Loucy (cell line): ENCODE results near the gene CLMP.

Experiments
- EZH2phosphoT487 ChIP-seq: fragments of 200-600 bp; IDR thresholded peaks from 2 replicates; pipeline ENCODE4 v1.6.1; 2018; ENCODE audit warnings: antibody characterized with exemption, mild to moderate bottlenecking, moderate library complexity, borderline replicate concordance
- TF ChIP-seq, protein P1 (sequence below): fragments of 200-600 bp; sonication (generic); conservative IDR thresholded peaks from 2 replicates; pipeline ENCODE4 v1.5.1; 2014; ENCODE audit warnings: mild to moderate bottlenecking, antibody characterized with exemption, low read length

DNA sequence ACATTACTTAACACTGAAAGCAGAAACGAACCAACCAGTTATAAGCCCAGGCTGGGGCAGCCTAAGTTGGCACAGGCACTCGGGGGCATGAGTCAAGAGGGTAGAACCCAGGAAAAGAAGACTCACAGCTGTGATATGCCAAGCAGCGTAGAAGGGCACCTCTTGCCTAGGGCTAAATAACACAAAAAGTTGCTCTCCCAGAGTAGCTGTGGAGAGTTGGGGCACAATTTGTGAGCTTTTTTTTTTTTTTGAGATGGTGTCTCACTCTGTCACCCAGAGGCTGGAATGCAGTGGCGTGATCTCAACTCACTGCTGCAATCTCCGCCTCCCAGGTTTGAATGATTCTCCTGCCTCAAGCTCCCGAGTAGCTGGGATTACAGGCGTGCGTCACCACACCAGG lies 8.8 kb downstream of the CLMP start:
- TF ChIP-seq, protein P1, sequence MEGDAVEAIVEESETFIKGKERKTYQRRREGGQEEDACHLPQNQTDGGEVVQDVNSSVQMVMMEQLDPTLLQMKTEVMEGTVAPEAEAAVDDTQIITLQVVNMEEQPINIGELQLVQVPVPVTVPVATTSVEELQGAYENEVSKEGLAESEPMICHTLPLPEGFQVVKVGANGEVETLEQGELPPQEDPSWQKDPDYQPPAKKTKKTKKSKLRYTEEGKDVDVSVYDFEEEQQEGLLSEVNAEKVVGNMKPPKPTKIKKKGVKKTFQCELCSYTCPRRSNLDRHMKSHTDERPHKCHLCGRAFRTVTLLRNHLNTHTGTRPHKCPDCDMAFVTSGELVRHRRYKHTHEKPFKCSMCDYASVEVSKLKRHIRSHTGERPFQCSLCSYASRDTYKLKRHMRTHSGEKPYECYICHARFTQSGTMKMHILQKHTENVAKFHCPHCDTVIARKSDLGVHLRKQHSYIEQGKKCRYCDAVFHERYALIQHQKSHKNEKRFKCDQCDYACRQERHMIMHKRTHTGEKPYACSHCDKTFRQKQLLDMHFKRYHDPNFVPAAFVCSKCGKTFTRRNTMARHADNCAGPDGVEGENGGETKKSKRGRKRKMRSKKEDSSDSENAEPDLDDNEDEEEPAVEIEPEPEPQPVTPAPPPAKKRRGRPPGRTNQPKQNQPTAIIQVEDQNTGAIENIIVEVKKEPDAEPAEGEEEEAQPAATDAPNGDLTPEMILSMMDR = no peak
- TF ChIP-seq EZH2phosphoT487 = no peak
